H9 (cell line): Measurements from ENCODE around the gene DOCK9. TPM values are rescaled to one million over a fixed set of nuclear protein-coding genes. Genes with fewer than 3 reads are reported as not detected.

ENCODE experiments used
- DNase-seq: peaks from one replicate; pipeline ENCODE4 v3.0.0-alpha.2; 2017
- H2AFZ ChIP-seq: one replicate; pipeline ENCODE4 v1.6.1; 2013; ENCODE audit warnings: mild to moderate bottlenecking, low read length, control low read depth, moderate library complexity
- H2AK5ac ChIP-seq: 2 replicates; pipeline ENCODE4 v1.6.1; 2013; ENCODE audit warnings: low read length, control low read depth, mixed read lengths; ENCODE audit not compliant: insufficient read length
- H2BK120ac ChIP-seq: one replicate; pipeline ENCODE4 v1.6.1; 2013; ENCODE audit warnings: low read depth, mild to moderate bottlenecking, low read length, control low read depth, inconsistent platforms; ENCODE audit not compliant: poor library complexity, severe bottlenecking
- H2BK12ac ChIP-seq: 2 replicates; pipeline ENCODE4 v1.6.1; 2013; ENCODE audit warnings: low read length, control low read depth, mixed read lengths, low read depth; ENCODE audit not compliant: insufficient read length
- H2BK15ac ChIP-seq: 2 replicates; pipeline ENCODE4 v1.6.1; 2013; ENCODE audit warnings: low read depth, low read length, control low read depth
- H2BK20ac ChIP-seq: one replicate; pipeline ENCODE4 v1.6.1; 2013; ENCODE audit warnings: low read depth, mild to moderate bottlenecking, low read length, control low read depth, inconsistent platforms; ENCODE audit not compliant: poor library complexity, severe bottlenecking
- H2BK5ac ChIP-seq: 2 replicates; pipeline ENCODE4 v1.6.1; 2013; ENCODE audit warnings: low read length, control low read depth, mixed read lengths; ENCODE audit not compliant: insufficient read length
- H3K14ac ChIP-seq: 2 replicates; pipeline ENCODE4 v1.6.1; 2013; ENCODE audit warnings: low read length, control low read depth; ENCODE audit not compliant: insufficient read depth
- H3K18ac ChIP-seq: 2 replicates; pipeline ENCODE4 v1.6.1; 2013; ENCODE audit warnings: low read depth, mild to moderate bottlenecking, mixed read lengths, low read length, control low read depth; ENCODE audit not compliant: insufficient read length
- H3K23ac ChIP-seq: 2 replicates; pipeline ENCODE4 v1.6.1; 2013; ENCODE audit warnings: low read length, control low read depth, mixed read lengths, low read depth; ENCODE audit not compliant: insufficient read length
- H3K23me2 ChIP-seq: 2 replicates; pipeline ENCODE4 v1.6.1; 2013; ENCODE audit warnings: low read depth, mild to moderate bottlenecking, mixed read lengths, low read length, control low read depth; ENCODE audit not compliant: insufficient read length, poor library complexity, severe bottlenecking
- H3K27ac ChIP-seq: 2 replicates; pipeline ENCODE4 v1.5.1; 2013; ENCODE audit warnings: low read length, control low read depth, mixed read lengths, low read depth; ENCODE audit not compliant: insufficient read length
- H3K27me3 ChIP-seq: 2 replicates; pipeline ENCODE4 v1.6.1; 2013; ENCODE audit warnings: low read length, control low read depth, inconsistent platforms; ENCODE audit not compliant: insufficient read depth
- H3K4ac ChIP-seq: 2 replicates; pipeline ENCODE4 v1.6.1; 2013; ENCODE audit warnings: low read depth, mild to moderate bottlenecking, control low read depth, inconsistent platforms, low read length, moderate library complexity
- H3K4me1 ChIP-seq: 2 replicates; pipeline ENCODE4 v1.6.1; 2013; ENCODE audit warnings: low read length, control low read depth, inconsistent platforms; ENCODE audit not compliant: insufficient read depth
- H3K4me2 ChIP-seq: 2 replicates; pipeline ENCODE4 v1.6.1; 2013; ENCODE audit warnings: low read length, control low read depth, mixed read lengths; ENCODE audit not compliant: insufficient read length, insufficient read depth
- H3K56ac ChIP-seq: 2 replicates; pipeline ENCODE4 v1.6.1; 2013; ENCODE audit warnings: low read depth, mild to moderate bottlenecking, mixed read lengths, low read length, control low read depth; ENCODE audit not compliant: insufficient read length
- H3K79me1 ChIP-seq: 2 replicates; pipeline ENCODE4 v1.6.1; 2013; ENCODE audit warnings: low read depth, mild to moderate bottlenecking, moderate library complexity, low read length, control low read depth, inconsistent platforms; ENCODE audit not compliant: insufficient read depth, poor library complexity, severe bottlenecking
- H3K79me2 ChIP-seq: 2 replicates; pipeline ENCODE4 v1.6.1; 2013; ENCODE audit warnings: low read length, control low read depth, inconsistent platforms; ENCODE audit not compliant: insufficient read depth
- H3K9ac ChIP-seq: 2 replicates; pipeline ENCODE4 v1.6.1; 2013; ENCODE audit warnings: low read length, control low read depth, mixed read lengths; ENCODE audit not compliant: insufficient read length; ENCODE audit errors: extremely low read depth
- H3K9me3 ChIP-seq: one replicate; pipeline ENCODE4 v1.6.1; 2013; ENCODE audit warnings: low read depth, low read length, inconsistent platforms; ENCODE audit not compliant: control insufficient read depth
- H3T11ph ChIP-seq: one replicate; pipeline ENCODE4 v1.6.1; 2013; ENCODE audit warnings: mild to moderate bottlenecking, low read length, control low read depth, inconsistent platforms
- H4K20me1 ChIP-seq: one replicate; pipeline ENCODE4 v1.6.1; 2013; ENCODE audit not compliant: control insufficient read depth, insufficient read length, insufficient read depth
- H4K5ac ChIP-seq: 2 replicates; pipeline ENCODE4 v1.6.1; 2013; ENCODE audit warnings: low read depth, mild to moderate bottlenecking, mixed read lengths, low read length, control low read depth; ENCODE audit not compliant: insufficient read length
- H4K8ac ChIP-seq: replicated peaks from 2 replicates; pipeline ENCODE4 v1.6.1; 2013; ENCODE audit warnings: low read length, control low read depth, mixed read lengths, low read depth; ENCODE audit not compliant: insufficient read length
- H4K91ac ChIP-seq: 2 replicates; pipeline ENCODE4 v1.6.1; 2013; ENCODE audit warnings: low read depth, mild to moderate bottlenecking, moderate library complexity, mixed read lengths, low read length, control low read depth; ENCODE audit not compliant: insufficient read length
- H3K27ac Mint-ChIP-seq, 3 experiments: 2 replicates in 2 of 3; 3 replicates in 1 of 3; pipeline ENCODE4 v1.8.0; 2020 to 2021; ENCODE audit warnings: mixed read lengths in 3 of 3, mild to moderate bottlenecking in 1 of 3, moderate library complexity in 1 of 3
- H3K27me3 Mint-ChIP-seq: 2 replicates; pipeline ENCODE4 v1.8.0; 2021; ENCODE audit warnings: low read depth, mild to moderate bottlenecking, moderate library complexity, mixed read lengths
- H3K36me3 Mint-ChIP-seq, 3 experiments: 2 replicates in 2 of 3; 3 replicates in 1 of 3; pipeline ENCODE4 v1.8.0; 2020 to 2021; ENCODE audit warnings: low read depth in 3 of 3, mixed read lengths in 3 of 3; ENCODE audit not compliant: insufficient read depth in 1 of 3
- H3K4me1 Mint-ChIP-seq, 2 experiments: 2 replicates each; pipeline ENCODE4 v1.8.0; 2020; ENCODE audit warnings: mixed read lengths in 2 of 2
- H3K4me3 Mint-ChIP-seq, 2 experiments: 2 replicates in 1 of 2; 3 replicates in 1 of 2; pipeline ENCODE4 v1.8.0; 2020 to 2021; ENCODE audit warnings: mild to moderate bottlenecking in 2 of 2, mixed read lengths in 2 of 2, moderate library complexity in 1 of 2
- H3K9me3 Mint-ChIP-seq, 2 experiments: 2 replicates in 1 of 2; 3 replicates in 1 of 2; pipeline ENCODE4 v1.8.0; 2020; ENCODE audit warnings: mild to moderate bottlenecking in 2 of 2, mixed read lengths in 2 of 2, moderate library complexity in 1 of 2
- CTCF ChIP-seq: fragments of 200-600 bp; sonication (generic); conservative IDR thresholded peaks from 3 replicates; pipeline ENCODE4 v1.8.0; 2021; ENCODE audit warnings: antibody characterized with exemption, mild to moderate bottlenecking
- WGBS: extraction: QIAGEN DNeasy Blood & Tissue Kit; methylation state at CpG from one replicate; pipeline ENCODE4 v1.1.7; 2013; ENCODE audit warnings: missing lambda C conversion rate, low lambda C conversion rate, mixed read lengths; ENCODE audit not compliant: insufficient read length; ENCODE audit errors: extremely low coverage; 5-methylcytosine and 5-hydroxymethylcytosine counted together
- total RNA-seq: library from RNA; stranded (reverse); gene quantifications from 2 replicates; pipeline ENCODE4 v1.2.1, GENCODE V29; 2021

Gene DOCK9
- total RNA-seq, 1 experiment from 2014 or later, result 23.0 TPM

- no peak overlapping the region for H2AFZ ChIP-seq
- no peak overlapping the region for H2BK5ac ChIP-seq
- H3K9me3 Mint-ChIP-seq, result no peaks in the 10 kb centered on the region
- H3K9me3 ChIP-seq, result no peaks in the 10 kb centered on the region
- peaks cover 12 to 14% of the 10 kb centered on the region in 2 experiments for H3K4me1 Mint-ChIP-seq
- no CpG with 5 or more reads among the region's 12 CpGs for WGBS
- H3K23me2 ChIP-seq, result no peaks in the 10 kb centered on the region
- no peak for TF ChIP-seq CTCF
- H3K27me3 Mint-ChIP-seq, result no peaks in the 10 kb centered on the region
- H2BK20ac ChIP-seq, result no peak overlapping the region
- no peak overlapping the region for H3T11ph ChIP-seq
- H3K27ac ChIP-seq, result no peak overlapping the region
- no peak overlapping the region for H3K56ac ChIP-seq
- peaks cover 4% of the 10 kb centered on the region; the same call in 1 of the 2 replicates for H3K4me1 ChIP-seq
- no peak overlapping the region for H4K8ac ChIP-seq
- no peaks in the 10 kb centered on the region for H4K20me1 ChIP-seq
- H3K79me2 ChIP-seq, result 0 out of 2 replicates have a peak, but pooled peaks cover 1% of the 10 kb centered on the region
- DNase-seq, result no peak
- no peaks in the 10 kb centered on the region for H3K79me1 ChIP-seq
- no peak overlapping the region for H3K23ac ChIP-seq
- no peak overlapping the region for H3K4me3 Mint-ChIP-seq
- H3K18ac ChIP-seq, result no peak overlapping the region
- no peak overlapping the region for H4K5ac ChIP-seq
- peak overlapping the region; percentile 4 to 29 (median 5); a peak in 3 of 7 replicates for H3K27ac Mint-ChIP-seq
- H2BK12ac ChIP-seq, result no peak overlapping the region
- H3K27me3 ChIP-seq, result no peaks in the 10 kb centered on the region
- H3K36me3 Mint-ChIP-seq, result no peaks in the 10 kb centered on the region
- no peak overlapping the region for H3K9ac ChIP-seq
- H4K91ac ChIP-seq, result no peak overlapping the region
- no peak overlapping the region for H3K4ac ChIP-seq
- H3K14ac ChIP-seq, result no peak overlapping the region
- H2BK120ac ChIP-seq, result no peak overlapping the region
- H2AK5ac ChIP-seq, result no peak overlapping the region
- H2BK15ac ChIP-seq, result no peak overlapping the region
- H3K4me2 ChIP-seq, result no peak overlapping the region
Measured at GRCh38 chr13:98816406-98816805, 161.5 kb downstream of the DOCK9 start.
